Rectal smooth muscle tissue (tissue), 1 donor: Measurements from ENCODE around the gene GNPDA1.
A peak's percentile ranks its signal among the peaks of the same experiment; 100 is the strongest.
"Not testable (repeated sequence)": the region's sequence is repeated elsewhere in the genome, so short reads cannot be mapped to it uniquely, and the experiment has no call there.

Source experiments
- H3K27ac ChIP-seq: one replicate; pipeline ENCODE4 v1.7.0; 2013; ENCODE audit warnings: low read depth, low read length, inconsistent platforms
- H3K27me3 ChIP-seq: one replicate; pipeline ENCODE4 v1.7.0; 2013; ENCODE audit warnings: low read length; ENCODE audit not compliant: control insufficient read depth, insufficient read depth
- H3K36me3 ChIP-seq: one replicate; pipeline ENCODE4 v1.7.0; 2013; ENCODE audit warnings: low read length; ENCODE audit not compliant: control insufficient read depth, insufficient read depth
- H3K4me1 ChIP-seq: one replicate; pipeline ENCODE4 v1.7.0; 2013; ENCODE audit warnings: low read length; ENCODE audit not compliant: control insufficient read depth, insufficient read depth
- H3K4me3 ChIP-seq: one replicate; pipeline ENCODE4 v1.7.0; 2013; ENCODE audit warnings: low read length
- H3K9ac ChIP-seq: one replicate; pipeline ENCODE4 v1.7.0; 2013; ENCODE audit warnings: low read length

The GNPDA1 gene

GRCh38 chr5:142037599-142037998 is 24.8 kb upstream of the GNPDA1 start:
- H3K4me3 ChIP-seq, H3K36me3 ChIP-seq, H3K27me3 ChIP-seq, H3K27ac ChIP-seq, H3K9ac ChIP-seq, H3K4me1 ChIP-seq: not testable (repeated sequence)

GRCh38 chr5:142036918-142037317 is 24.1 kb upstream of the GNPDA1 start:
- H3K4me1 ChIP-seq: no peaks in the 10 kb centered on the region
- H3K4me3 ChIP-seq: no peak overlapping the region
- H3K27ac ChIP-seq: no peak overlapping the region
- H3K27me3 ChIP-seq: no peaks in the 10 kb centered on the region
- no peak overlapping the region for H3K9ac ChIP-seq
- no peaks in the 10 kb centered on the region for H3K36me3 ChIP-seq

- H3K27ac ChIP-seq: no peak overlapping the region
- no peaks in the 10 kb centered on the region for H3K36me3 ChIP-seq
- no peaks in the 10 kb centered on the region for H3K27me3 ChIP-seq
- H3K4me3 ChIP-seq: no peak overlapping the region
- H3K4me1 ChIP-seq: no peaks in the 10 kb centered on the region
- H3K9ac ChIP-seq: no peak overlapping the region
Measured at GRCh38 chr5:142034994-142035393, 22.2 kb upstream of the GNPDA1 start.

- not testable (repeated sequence) for H3K9ac ChIP-seq, H3K27ac ChIP-seq, H3K4me3 ChIP-seq, H3K27me3 ChIP-seq, H3K36me3 ChIP-seq, H3K4me1 ChIP-seq
Measured at GRCh38 chr5:142033632-142034567, 21.1 kb upstream of the GNPDA1 start.

- H3K9ac ChIP-seq: no peak overlapping the region
- H3K4me3 ChIP-seq: no peak overlapping the region
- no peaks in the 10 kb centered on the region for H3K27me3 ChIP-seq
- no peaks in the 10 kb centered on the region for H3K4me1 ChIP-seq
- H3K36me3 ChIP-seq: no peaks in the 10 kb centered on the region
- H3K27ac ChIP-seq: no peak overlapping the region
Measured at GRCh38 chr5:142032747-142033631, 20.2 kb upstream of the GNPDA1 start.

- H3K36me3 ChIP-seq: no peaks in the 10 kb centered on the region
- no peak overlapping the region for H3K4me3 ChIP-seq
- H3K4me1 ChIP-seq: no peaks in the 10 kb centered on the region
- H3K9ac ChIP-seq: no peak overlapping the region
- no peak overlapping the region for H3K27ac ChIP-seq
- no peaks in the 10 kb centered on the region for H3K27me3 ChIP-seq
Measured at GRCh38 chr5:142032150-142032549, 19.3 kb upstream of the GNPDA1 start.

- H3K4me1 ChIP-seq: peaks cover 2% of the 10 kb centered on the region
- H3K9ac ChIP-seq: no peak overlapping the region
- peak overlapping the region; percentile 54 for H3K4me3 ChIP-seq
- H3K27me3 ChIP-seq: no peaks in the 10 kb centered on the region
- no peaks in the 10 kb centered on the region for H3K36me3 ChIP-seq
- peak overlapping the region; percentile 57 for H3K27ac ChIP-seq
Measured at GRCh38 chr5:142025637-142026036, 12.8 kb upstream of the GNPDA1 start.

GRCh38 chr5:142024771-142025304 is 12.0 kb upstream of the GNPDA1 start:
- no peaks in the 10 kb centered on the region for H3K27me3 ChIP-seq
- H3K36me3 ChIP-seq: no peaks in the 10 kb centered on the region
- H3K9ac ChIP-seq: peak overlapping the region; percentile 6
- peaks cover 2% of the 10 kb centered on the region for H3K4me1 ChIP-seq
- H3K27ac ChIP-seq: peak overlapping the region; percentile 77
- H3K4me3 ChIP-seq: peak overlapping the region; percentile 54

GRCh38 chr5:142023836-142024235 is 11.0 kb upstream of the GNPDA1 start:
- no peak overlapping the region for H3K4me3 ChIP-seq
- no peak overlapping the region for H3K9ac ChIP-seq
- no peak overlapping the region for H3K27ac ChIP-seq
- no peaks in the 10 kb centered on the region for H3K36me3 ChIP-seq
- peaks cover 2% of the 10 kb centered on the region for H3K4me1 ChIP-seq
- H3K27me3 ChIP-seq: no peaks in the 10 kb centered on the region

GRCh38 chr5:142020122-142020659 is 7.4 kb upstream of the GNPDA1 start:
- H3K4me1 ChIP-seq: peaks cover 2% of the 10 kb centered on the region
- no peaks in the 10 kb centered on the region for H3K36me3 ChIP-seq
- no peaks in the 10 kb centered on the region for H3K27me3 ChIP-seq
- H3K9ac ChIP-seq: no peak overlapping the region
- H3K4me3 ChIP-seq: no peak overlapping the region
- H3K27ac ChIP-seq: no peak overlapping the region

GRCh38 chr5:142017832-142018427 is 5.1 kb upstream of the GNPDA1 start:
- no peak overlapping the region for H3K4me3 ChIP-seq

GRCh38 chr5:142016556-142016955 is 3.7 kb upstream of the GNPDA1 start:
- peaks cover 4% of the 10 kb centered on the region for H3K4me1 ChIP-seq
- no peaks in the 10 kb centered on the region for H3K36me3 ChIP-seq
- H3K27me3 ChIP-seq: no peaks in the 10 kb centered on the region
- no peak overlapping the region for H3K9ac ChIP-seq
- no peak overlapping the region for H3K27ac ChIP-seq
- H3K4me3 ChIP-seq: no peak overlapping the region

More at GRCh38 chr5:142017832-142018427, 5.1 kb upstream of the GNPDA1 start:
- Histone ChIP-seq H3K4me1 (peaks cover 4% of the 10 kb centered on the region), H3K36me3 (no peaks in the 10 kb centered on the region), H3K27me3 (no peaks in the 10 kb centered on the region), H3K27ac (no peak overlapping the region), H3K9ac (no peak overlapping the region)
